Endometrial microvascular endothelial cells (primary cell): ENCODE data around the gene KRTAP2-3. TPM values are rescaled to one million over a fixed set of nuclear protein-coding genes. Genes with fewer than 3 reads are reported as not detected.
"Not testable (repeated sequence)": the region's sequence is repeated elsewhere in the genome, so short reads cannot be mapped to it uniquely, and the experiment has no call there.

ENCODE experiments used
- in situ Hi-C: cut with HindIII; loops from 2 replicates; pipeline ENCODE4 v1.10.0; 2017; ENCODE audit warnings: low sequenced_read_pairs, low pct_unique_long_range_greater_than_20kb; ENCODE audit errors: inconsistent ontology term
- total RNA-seq: library from RNA; depleted of rRNA; stranded (reverse); fragments of >200 nt; gene quantifications from one replicate; pipeline ENCODE4 v1.2.3, GENCODE V29; 2015; ENCODE audit errors: inconsistent ontology term

KRTAP2-3 gene
- total RNA-seq, 1 donor from 2014 or later, result not detected

GRCh38 chr17:41071606-41072360, 11.9 kb upstream of the KRTAP2-3 start:
- in situ Hi-C loops, result no loop called here

DNA sequence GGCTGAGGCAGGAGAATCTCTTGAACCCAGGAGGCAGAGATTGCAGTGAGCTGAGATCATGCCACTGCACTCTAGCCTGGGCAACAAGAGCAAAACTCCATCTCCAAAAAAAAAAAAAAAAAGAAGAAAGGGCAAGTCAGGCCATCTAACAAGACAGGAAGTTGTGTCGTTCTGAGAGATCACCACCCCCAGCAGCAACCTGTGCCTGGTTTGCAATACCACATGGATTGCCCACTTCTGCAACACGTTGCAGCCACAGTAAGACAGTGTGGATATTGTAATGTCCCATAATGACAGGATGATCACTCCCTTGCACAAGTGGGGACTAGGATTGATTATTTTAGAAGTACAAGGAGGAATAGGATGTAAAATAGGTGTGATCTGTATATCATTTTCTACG, 9.1 kb upstream of the KRTAP2-3 start:
- in situ Hi-C loops, result no loop called here

DNA sequence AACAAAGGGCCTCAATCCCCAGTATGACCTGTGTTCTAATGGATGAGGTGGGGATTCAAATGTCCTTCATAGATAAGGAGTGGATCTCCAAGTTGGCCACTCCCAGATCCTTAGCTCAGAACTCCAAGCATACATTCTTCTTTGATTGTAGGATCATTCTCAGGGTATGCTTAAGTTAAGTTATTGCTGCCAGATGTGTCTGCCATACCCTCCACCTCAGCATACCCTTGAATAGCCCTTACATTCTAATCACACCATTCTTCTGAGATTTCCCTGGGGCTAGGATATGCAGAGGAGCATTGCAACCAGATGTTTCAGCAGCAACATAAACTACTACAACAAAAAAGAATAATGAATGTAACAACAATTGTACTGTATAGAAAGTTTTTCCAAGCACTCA, 7.4 kb upstream of the KRTAP2-3 start:
- in situ Hi-C loops, result no loop called here

DNA sequence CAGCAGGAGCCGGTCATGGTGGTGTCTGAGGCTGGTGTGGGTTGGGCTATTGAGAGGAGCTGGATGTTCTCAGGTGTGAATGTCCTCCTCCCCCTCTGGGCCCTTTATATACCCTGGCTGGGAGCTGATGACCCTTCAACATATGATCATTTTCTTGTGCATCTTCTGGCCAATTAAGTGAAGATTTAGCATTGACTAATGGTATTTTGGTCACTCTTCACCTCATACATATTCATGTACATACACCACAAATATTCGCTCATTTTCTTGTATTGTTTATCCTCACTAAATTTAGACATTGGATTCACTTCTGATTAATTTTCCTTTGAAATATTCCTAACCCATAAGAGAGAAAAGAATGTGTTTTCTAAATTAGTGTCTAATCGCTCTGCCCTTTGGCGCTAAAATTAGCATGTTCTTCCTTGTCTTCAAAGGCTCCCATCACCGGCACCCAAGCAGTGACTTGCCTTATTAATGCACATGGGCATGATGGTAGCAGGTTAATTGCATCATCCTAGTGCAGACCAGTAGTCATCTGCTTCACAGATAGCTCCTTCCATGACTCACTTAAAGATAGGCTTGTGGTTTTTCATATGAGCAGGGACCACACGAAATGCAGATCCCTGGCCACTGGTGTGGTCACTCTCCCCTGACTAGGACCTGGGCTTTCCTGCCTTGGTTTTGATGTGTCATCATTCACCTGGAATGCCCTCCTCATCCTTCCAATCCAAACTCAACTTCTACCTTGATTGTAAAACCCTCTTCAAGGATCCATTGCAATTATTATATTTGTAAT, 6.1 kb upstream of the KRTAP2-3 start, which contains the start of gene KRTAP2-4:
Gene KRTAP2-4 (minus strand): TSS at position 51 of the 796 bp plus-strand sequence. CDS start 34 bp downstream, at position 17.
- in situ Hi-C loops, result no loop called here

DNA sequence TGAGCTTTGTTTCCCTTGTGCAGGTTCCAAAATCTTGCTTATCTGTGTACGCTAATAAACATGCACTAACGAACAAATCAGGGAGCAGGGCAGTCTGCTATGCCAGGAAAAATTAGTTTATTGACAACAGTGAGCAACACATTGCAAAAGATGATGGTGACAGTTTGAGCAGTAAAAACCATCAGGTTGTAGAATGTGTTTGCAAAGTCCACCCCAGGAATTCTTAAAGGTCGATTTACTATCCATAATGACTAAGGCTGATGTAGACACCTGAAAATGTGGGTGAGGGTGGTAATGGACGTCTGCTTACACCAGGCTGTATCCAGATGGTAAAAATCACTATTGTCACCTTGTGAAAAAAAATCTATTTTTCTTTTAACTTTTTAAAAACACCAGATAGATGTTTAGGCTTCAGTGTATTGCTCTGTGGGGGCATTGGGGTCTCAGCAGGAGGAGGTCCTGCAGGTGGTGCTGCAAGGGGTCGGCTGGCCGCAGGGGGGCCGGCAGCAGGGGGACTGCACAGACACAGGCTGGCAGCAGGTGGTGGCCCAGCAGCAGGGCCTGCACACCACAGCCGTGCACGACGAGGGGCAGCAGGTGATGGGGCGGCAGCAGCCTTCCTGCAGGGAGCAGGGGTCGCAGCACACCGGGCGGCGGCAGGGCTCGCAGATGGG, 5.2 kb upstream of the KRTAP2-3 start:
- in situ Hi-C loops, result not testable (repeated sequence)

GRCh38 chr17:41064301-41064700, 4.4 kb upstream of the KRTAP2-3 start:
- in situ Hi-C loops, result no loop called here

DNA sequence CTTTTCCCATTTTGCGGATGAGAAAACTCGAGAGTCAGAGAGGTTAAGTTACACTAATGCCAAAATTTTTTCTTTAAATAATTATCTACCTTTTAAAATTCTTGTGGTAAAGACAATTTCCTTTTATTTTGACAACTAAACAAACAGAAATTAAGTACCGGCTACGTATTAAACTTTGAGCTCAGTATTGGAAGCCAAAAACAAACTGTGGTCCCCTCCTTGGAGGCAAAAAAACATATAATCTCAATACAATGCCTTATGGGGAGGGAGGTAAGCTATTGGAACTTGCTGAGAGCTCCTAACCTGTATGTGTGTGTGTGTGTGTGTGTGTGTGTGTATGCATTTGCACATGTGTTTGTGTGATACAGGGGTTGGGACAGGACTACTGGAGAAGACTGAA, 3.5 kb upstream of the KRTAP2-3 start:
- in situ Hi-C loops, result no loop called here

DNA sequence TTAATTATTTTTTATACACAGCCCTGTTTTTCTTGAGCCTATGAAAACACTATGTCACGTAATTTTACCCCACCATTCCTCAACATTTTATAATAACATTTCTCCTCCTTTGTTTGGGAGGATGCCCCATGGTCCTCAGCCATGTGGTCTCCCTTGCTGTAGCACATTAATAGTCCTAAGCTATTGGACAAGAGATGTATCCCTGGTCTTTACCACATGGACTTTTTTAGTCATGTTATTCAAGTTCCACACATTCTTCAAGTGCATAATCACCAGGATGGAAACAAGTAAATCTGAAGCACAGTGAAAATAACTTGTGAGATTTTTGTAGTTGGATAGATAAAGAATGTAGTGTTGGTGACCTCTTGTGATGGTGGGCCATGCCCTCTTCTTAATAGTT, 2.0 kb upstream of the KRTAP2-3 start:
- in situ Hi-C loops, result no loop called here

DNA sequence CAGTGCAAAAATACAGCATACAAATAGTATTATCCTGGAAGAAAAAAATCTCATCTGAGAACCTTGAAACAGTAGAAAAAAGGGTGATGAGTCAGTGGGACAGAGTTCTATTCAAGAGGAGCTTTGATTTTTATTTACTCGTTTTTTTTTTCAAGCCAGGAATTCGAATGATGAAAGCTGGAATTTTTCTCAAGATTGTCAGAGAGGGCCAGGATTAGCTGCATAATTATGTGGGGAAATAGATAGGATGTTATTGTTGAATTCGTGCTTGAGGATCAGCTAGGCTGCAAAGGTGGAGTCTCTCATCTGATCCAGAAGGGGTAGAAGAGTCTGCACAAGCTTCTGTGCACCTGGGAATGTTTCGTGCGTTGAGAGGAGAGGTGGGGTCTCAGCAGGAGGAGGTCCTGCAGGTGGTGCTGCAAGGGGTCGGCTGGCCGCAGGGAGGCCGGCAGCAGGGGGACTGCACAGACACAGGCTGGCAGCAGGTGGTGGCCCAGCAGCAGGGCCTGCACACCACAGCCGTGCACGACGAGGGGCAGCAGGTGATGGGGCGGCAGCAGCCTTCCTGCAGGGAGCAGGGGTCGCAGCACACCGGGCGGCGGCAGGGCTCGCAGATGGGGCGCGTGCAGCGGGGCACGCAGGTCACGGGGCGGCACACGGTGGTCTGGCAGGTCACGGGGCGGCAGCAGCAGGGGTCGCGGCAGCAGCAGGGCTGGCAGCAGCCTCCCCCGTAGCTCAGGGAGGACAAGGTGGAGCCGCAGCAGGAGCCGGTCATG, 450 bp downstream of the KRTAP2-3 start:
- in situ Hi-C loops, result not testable (repeated sequence)

GRCh38 chr17:41058741-41059140, 1.2 kb downstream of the KRTAP2-3 start:
- in situ Hi-C loops, result no loop called here

GRCh38 chr17:41057547-41057946, 2.4 kb downstream of the KRTAP2-3 start:
- in situ Hi-C loops, result no loop called here

GRCh38 chr17:41055130-41055529, 4.8 kb downstream of the KRTAP2-3 start, which contains the start of gene KRTAP2-2:
KRTAP2-2 (minus strand) TSS chr17:41055230; CDS start chr17:41055211, 19 bp downstream.
- in situ Hi-C loops, result not testable (repeated sequence)

DNA sequence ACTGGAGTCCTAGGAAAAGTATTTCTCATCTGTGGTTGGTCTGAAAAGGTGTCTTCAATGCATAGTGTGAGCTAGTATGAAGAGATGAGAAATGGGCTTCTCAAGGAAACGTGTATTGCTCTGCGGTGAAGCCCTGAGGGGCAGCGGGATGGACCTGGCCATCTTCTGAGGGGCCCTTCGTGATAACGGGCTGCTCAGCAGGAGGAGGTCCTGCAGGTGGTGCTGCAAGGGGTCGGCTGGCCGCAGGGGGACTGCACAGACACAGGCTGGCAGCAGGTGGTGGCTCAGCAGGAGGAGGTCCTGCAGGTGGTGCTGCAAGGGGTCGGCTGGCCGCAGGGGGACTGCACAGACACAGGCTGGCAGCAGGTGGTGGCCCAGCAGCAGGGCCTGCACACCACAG, 5.4 kb downstream of the KRTAP2-3 start:
- in situ Hi-C loops, result not testable (repeated sequence)

- in situ Hi-C loops, result no loop called here
Measured at GRCh38 chr17:41054025-41054424, 5.9 kb downstream of the KRTAP2-3 start.

- in situ Hi-C loops, result no loop called here
Measured at GRCh38 chr17:41052566-41052965, 7.3 kb downstream of the KRTAP2-3 start.

DNA sequence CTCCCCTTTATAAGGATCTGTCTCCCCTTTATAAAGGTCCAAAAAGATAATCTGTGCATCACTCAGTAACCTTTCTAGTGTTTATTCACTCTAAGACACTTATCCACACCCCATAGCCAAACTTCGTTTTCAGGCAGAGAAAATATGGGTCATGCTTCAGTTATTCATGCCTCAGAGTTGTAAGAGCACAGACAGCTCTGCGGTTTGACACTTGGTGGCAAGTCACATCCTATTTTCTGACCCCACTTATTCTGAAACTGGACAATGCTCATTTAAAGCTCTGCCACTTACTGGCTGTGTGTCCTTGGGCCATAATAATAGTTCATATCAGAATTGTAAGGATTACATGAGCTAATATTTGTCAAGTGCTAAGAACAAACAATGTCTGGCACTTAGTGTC, 10.8 kb downstream of the KRTAP2-3 start:
- in situ Hi-C loops, result no loop called here

DNA sequence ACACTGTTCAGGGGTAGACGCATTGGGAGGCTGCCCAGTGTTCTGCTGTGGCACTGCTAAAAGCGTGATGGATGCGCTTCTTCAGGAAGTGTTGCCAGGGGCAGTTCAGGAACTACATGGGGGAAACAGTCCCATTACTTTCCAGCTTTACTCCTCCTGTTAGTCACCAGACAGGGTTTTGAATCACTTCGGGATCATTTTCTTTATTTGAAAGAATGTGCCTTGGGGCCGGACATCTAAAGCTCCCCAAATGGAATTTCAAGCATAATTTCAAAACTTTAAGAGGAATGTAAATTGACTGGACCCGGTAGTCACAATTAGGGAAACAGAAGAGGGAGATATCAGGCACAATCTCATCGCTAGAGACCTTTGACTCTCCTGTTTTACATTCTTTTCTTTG, 11.5 kb downstream of the KRTAP2-3 start:
- in situ Hi-C loops, result no loop called here

DNA sequence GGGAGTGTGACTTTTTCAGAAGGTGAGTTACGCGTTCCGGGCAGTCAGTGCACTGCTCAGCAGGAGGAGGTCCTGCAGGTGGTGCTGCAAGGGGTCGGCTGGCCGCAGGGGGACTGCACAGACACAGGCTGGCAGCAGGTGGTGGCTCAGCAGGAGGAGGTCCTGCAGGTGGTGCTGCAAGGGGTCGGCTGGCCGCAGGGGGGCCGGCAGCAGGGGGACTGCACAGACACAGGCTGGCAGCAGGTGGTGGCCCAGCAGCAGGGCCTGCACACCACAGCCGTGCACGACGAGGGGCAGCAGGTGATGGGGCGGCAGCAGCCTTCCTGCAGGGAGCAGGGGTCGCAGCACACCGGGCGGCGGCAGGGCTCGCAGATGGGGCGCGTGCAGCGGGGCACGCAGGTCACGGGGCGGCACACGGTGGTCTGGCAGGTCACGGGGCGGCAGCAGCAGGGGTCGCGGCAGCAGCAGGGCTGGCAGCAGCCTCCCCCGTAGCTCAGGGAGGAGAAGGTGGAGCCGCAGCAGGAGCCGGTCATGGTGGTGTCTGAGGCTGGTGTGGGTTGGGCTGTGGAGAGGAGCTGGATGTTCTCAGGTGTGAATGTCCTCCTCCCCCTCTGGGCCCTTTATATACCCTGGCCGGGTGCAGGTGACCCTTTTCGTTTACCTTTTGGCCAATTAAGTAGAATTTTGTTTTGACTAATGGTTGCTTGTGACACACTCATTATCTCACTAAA, 13.0 kb downstream of the KRTAP2-3 start, which contains the start of gene KRTAP2-1:
Gene KRTAP2-1 (minus strand): TSS at position 582 of the 731 bp plus-strand sequence. CDS start 49 bp downstream, at position 533.
- in situ Hi-C loops, result not testable (repeated sequence)
